Measurements from ENCODE around the gene PDLIM4.

PDLIM4 gene

GRCh38 chr5:132246806-132247205 is 10.7 kb upstream of the PDLIM4 start:
- in situ Hi-C loops (cut with MboI; ENCODE audit: low pct_unique_long_range_greater_than_20kb, low sequenced_read_pairs, unreplicated experiment): no loop called here
- DNase-seq (ENCODE audit: low spot score): no peak
- no peak for TF ChIP-seq CTCF (IDR thresholded peaks at IDR 0.05; ENCODE audit: extremely low read depth, insufficient read depth, missing control alignments)

GRCh38 chr5:132250547-132250946 is 6.9 kb upstream of the PDLIM4 start:
- in situ Hi-C loops (cut with MboI; ENCODE audit: low pct_unique_long_range_greater_than_20kb, low sequenced_read_pairs, unreplicated experiment): no loop called here
- no peak for DNase-seq (ENCODE audit: low spot score)
- TF ChIP-seq CTCF (IDR thresholded peaks at IDR 0.05; ENCODE audit: extremely low read depth, insufficient read depth, missing control alignments): no peak

GRCh38 chr5:132251220-132251725 is 6.2 kb upstream of the PDLIM4 start:
- no peak for TF ChIP-seq CTCF (IDR thresholded peaks at IDR 0.05; ENCODE audit: extremely low read depth, insufficient read depth, missing control alignments)
- no peak for DNase-seq (ENCODE audit: low spot score)
- in situ Hi-C loops (cut with MboI; ENCODE audit: low pct_unique_long_range_greater_than_20kb, low sequenced_read_pairs, unreplicated experiment): no loop called here

GRCh38 chr5:132253008-132253441 is 4.5 kb upstream of the PDLIM4 start:
- TF ChIP-seq CTCF (IDR thresholded peaks at IDR 0.05; ENCODE audit: extremely low read depth, insufficient read depth, missing control alignments): no peak
- in situ Hi-C loops (cut with MboI; ENCODE audit: low pct_unique_long_range_greater_than_20kb, low sequenced_read_pairs, unreplicated experiment): no loop called here
- DNase-seq (ENCODE audit: low spot score): no peak

- no peak for TF ChIP-seq CTCF (IDR thresholded peaks at IDR 0.05; ENCODE audit: extremely low read depth, insufficient read depth, missing control alignments)
- in situ Hi-C loops (cut with MboI; ENCODE audit: low pct_unique_long_range_greater_than_20kb, low sequenced_read_pairs, unreplicated experiment): no loop called here
- no peak for DNase-seq (ENCODE audit: low spot score)
These were observed 3.8 kb upstream of the PDLIM4 start for GRCh38 chr5:132253452-132254320.

- no peak for DNase-seq (ENCODE audit: low spot score)
- in situ Hi-C loops (cut with MboI; ENCODE audit: low pct_unique_long_range_greater_than_20kb, low sequenced_read_pairs, unreplicated experiment): no loop called here
- no peak for TF ChIP-seq CTCF (IDR thresholded peaks at IDR 0.05; ENCODE audit: extremely low read depth, insufficient read depth, missing control alignments)
These were observed 3.0 kb upstream of the PDLIM4 start for GRCh38 chr5:132254321-132254977.
